ENCODE data around the gene SERPINA12.

The SERPINA12 gene

DNA sequence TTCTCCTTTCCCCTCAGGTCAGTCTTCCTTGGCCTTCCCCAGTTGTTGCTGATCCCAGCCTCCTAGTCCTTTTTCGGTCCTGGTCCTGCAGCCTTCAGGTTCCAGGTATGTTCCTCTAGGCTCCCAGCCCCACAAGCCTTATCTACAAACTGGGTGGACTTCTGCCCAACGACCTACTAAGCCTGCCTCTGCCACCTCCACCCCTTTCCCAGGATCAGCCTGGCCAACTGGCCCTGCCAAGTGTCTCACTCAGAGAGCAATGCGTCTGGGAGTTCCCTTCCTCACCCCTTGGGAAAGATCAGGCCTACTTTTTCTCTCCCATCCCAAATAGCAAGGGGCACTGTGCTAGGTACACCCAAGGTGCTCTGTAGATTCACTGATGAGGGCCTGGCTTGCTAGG lies at the start of gene SERPINA12:
SERPINA12 (minus strand) TSS at position 114 of the 400 bp plus-strand sequence. CDS start 11,072 bp downstream, outside the sequence.
- in situ Hi-C loops (cut with HindIII; ENCODE audit: low sequenced_read_pairs): loop anchor here (5.0 kb wide), 1 partner anchor 62 kb away; no protein-coding TSS in a partner anchor

DNA sequence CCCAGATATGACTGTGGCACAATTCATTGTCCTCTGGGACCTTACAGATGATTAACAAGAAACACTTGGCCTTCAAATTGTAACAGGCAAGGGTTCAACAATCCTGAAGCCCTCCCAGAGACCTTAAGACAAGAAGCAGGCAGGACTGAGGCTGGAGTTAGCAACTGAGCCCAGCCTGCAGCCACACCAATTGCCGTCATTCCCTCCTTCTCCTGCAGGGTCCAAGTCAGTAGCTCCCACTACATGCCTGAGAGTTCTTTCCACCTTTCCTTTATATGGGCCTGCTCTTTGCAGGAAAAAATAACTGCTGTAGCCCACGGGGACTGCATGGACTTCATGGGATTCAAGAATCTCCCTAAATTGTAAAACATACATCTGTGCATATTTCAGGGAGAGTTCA lies 49.6 kb upstream of the SERPINA12 start:
- in situ Hi-C loops (cut with HindIII; ENCODE audit: low sequenced_read_pairs): no loop called here

- in situ Hi-C loops (cut with HindIII; ENCODE audit: low sequenced_read_pairs): no loop called here
Measured at GRCh38 chr14:94557327-94557726, 48.1 kb upstream of the SERPINA12 start.

GRCh38 chr14:94555991-94556390 lies 46.7 kb upstream of the SERPINA12 start:
- in situ Hi-C loops (cut with HindIII; ENCODE audit: low sequenced_read_pairs): no loop called here

DNA sequence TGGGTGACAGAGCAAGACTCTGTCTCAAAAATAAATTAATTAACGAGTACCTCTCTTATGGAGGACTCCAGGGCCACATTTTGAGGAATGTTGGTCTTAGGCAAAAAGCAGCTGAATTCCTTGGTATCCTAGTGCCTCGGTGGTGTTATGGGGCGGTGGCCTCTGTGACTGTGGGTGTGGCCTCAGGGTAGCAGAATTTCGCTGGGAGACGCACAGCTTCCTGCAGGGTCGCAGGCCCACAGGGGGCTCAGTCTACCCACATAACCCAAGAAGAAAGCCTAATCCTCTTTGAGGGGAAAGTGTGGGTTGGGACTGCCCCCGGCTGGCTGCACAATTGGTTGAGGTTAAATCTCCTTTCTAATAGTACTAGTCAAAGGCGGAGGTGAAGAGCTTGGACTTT lies 40.8 kb upstream of the SERPINA12 start:
- in situ Hi-C loops (cut with HindIII; ENCODE audit: low sequenced_read_pairs): no loop called here

DNA sequence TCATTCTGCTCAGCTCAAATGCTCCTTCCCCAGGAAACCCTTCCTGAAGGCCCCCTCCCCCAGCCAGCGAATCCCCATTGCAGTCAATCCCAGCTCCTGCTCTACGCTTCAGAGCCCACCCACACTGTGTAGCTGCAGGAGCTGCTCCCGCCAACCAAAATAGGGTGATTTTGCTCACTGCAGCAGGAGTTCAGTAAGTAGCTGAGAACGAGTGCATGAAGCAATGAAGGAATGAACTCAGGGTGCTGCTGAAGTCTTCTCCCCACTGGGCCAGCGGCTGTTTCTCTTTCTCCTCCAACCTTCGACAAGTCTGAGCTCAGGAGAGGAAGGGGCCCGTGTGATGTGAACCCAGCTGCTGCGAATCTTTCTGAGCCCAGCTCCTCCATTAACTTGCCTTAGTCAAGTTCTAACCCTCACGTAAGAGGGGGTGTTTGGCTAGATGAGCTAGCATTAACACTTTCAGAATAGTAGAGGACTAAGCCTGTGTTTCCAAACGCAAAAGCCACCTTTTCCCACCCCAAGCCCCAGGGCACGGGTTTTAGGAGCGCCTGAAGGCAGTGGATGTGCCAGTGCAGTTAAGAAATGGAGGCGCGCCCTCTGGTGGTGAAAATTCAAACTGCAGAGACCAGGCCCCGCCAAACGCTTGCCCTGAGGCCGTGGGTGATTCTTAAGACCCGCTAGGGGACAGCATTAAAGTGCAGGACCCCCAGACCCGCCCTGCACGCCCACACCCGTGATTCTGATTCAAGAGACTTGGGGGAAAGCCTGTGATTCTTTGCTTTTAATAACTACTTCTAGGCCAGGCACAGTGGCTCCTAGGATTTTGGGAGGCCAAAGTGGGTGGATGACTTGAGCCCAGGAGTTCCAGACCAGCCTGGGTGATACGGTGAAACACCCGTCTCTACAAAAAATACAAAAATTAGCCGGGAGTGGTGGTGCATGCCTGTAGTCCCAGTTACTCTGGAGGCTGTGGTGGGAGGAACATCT lies 40.0 kb upstream of the SERPINA12 start:
- in situ Hi-C loops (cut with HindIII; ENCODE audit: low sequenced_read_pairs): no loop called here

DNA sequence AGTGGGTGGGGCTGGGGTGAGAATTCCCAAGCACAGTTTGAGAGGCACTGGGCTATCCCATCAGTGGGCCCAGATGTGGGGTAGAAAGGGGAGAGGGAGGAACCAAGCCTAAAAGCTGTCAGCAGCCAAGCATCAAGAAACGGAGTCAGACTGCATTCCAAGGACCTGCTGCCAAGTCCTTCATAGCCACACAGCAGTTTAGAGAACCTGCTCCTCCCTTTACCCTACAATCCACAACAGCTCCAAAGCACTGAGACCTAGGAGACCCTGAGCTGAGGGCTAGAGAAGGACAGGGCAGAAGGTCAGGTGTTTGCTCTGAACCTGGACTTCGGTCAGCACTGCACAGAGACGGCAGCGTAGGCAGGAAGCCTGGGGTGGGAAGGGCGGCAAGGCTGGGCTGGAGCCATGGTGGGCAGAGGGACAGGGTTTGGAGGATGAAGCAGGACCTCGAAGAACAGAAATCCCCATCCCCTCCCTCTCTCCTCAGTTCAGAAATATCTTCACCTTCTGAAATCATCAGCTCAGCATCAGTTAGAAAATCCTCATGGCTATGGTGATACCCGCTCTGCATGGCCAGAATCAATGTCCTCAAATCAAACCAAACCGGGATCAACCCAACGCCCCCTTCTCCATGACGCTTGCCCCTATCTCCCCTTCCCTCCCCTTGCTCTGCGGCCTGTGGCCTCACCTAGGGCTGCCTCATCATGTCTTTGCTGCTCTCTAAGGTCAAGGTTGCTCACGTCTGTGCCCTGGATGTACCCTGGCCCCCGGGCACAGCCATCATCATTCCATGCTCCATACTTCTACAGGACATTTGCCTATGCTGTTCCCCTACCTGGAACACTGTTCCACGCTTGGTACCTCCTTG lies 39.1 kb upstream of the SERPINA12 start:
- in situ Hi-C loops (cut with HindIII; ENCODE audit: low sequenced_read_pairs): no loop called here

GRCh38 chr14:94547726-94548125 lies 38.5 kb upstream of the SERPINA12 start:
- in situ Hi-C loops (cut with HindIII; ENCODE audit: low sequenced_read_pairs): no loop called here

- in situ Hi-C loops (cut with HindIII; ENCODE audit: low sequenced_read_pairs): no loop called here
Measured at GRCh38 chr14:94547151-94547680, 37.9 kb upstream of the SERPINA12 start.

- in situ Hi-C loops (cut with HindIII; ENCODE audit: low sequenced_read_pairs): no loop called here
Measured at GRCh38 chr14:94545131-94545841, 36.0 kb upstream of the SERPINA12 start.

DNA sequence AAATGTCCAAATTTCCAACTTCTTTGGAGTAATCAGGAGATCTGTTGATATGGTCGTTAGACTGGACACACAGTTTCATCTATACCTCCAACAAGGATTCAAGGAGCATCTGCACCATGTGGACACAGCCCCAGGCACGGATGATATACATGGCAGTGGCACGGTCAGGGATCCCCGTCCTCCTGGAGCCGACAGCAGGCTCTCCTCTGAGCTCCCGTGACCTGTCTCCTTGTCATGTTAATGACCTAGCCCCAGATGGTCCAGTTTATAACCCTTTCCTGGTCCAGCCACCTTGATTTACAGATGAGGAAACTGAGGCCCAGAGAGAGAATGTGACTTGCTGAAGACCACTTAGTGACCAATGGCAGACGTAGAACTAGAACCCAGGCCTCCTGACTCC lies 35.5 kb upstream of the SERPINA12 start:
- in situ Hi-C loops (cut with HindIII; ENCODE audit: low sequenced_read_pairs): loop anchor here (5.0 kb wide), 1 partner anchor 107 kb away; no protein-coding TSS in a partner anchor

GRCh38 chr14:94543449-94544124 lies 34.3 kb upstream of the SERPINA12 start:
- in situ Hi-C loops (cut with HindIII; ENCODE audit: low sequenced_read_pairs): loop anchor here (5.0 kb wide), 1 partner anchor 106 kb away; no protein-coding TSS in a partner anchor

GRCh38 chr14:94542811-94543440 lies 33.7 kb upstream of the SERPINA12 start:
- in situ Hi-C loops (cut with HindIII; ENCODE audit: low sequenced_read_pairs): loop anchor here (5.0 kb wide), 1 partner anchor 106 kb away; no protein-coding TSS in a partner anchor

DNA sequence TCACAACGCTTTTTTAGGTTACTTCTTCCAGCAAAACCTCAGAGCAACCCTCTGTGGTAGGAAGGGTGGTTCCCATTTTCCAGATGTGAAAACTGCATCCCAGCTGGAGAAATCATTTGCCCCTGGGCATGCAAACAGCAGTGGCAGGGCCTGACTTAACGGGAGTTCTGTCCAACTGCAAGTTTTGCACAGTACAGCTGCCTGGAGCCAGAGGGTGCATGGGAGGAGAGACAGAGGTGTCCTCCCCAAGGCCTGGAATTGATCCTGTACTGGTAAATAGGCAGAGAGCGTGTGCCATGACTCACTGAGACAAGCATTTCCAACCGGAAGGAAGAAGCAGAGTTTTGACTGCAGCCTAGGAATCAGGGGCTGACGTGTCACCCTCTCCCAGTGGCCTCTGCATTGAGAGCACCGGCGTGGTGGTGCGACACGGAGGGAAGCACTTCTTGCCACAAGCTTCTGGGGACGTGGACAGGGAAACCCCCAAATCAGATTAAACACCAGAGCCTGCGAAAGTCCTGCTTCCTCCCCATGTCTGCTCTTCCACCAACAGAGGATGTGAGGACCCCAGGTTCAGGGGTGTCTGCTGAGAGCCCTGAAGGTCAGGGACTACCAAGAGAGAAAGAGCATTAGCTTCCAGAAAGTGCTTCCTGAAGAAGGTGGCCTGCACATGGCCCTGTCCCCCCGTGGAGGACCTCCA lies 33.0 kb upstream of the SERPINA12 start:
- in situ Hi-C loops (cut with HindIII; ENCODE audit: low sequenced_read_pairs): loop anchor here (5.0 kb wide), 1 partner anchor 105 kb away; no protein-coding TSS in a partner anchor

DNA sequence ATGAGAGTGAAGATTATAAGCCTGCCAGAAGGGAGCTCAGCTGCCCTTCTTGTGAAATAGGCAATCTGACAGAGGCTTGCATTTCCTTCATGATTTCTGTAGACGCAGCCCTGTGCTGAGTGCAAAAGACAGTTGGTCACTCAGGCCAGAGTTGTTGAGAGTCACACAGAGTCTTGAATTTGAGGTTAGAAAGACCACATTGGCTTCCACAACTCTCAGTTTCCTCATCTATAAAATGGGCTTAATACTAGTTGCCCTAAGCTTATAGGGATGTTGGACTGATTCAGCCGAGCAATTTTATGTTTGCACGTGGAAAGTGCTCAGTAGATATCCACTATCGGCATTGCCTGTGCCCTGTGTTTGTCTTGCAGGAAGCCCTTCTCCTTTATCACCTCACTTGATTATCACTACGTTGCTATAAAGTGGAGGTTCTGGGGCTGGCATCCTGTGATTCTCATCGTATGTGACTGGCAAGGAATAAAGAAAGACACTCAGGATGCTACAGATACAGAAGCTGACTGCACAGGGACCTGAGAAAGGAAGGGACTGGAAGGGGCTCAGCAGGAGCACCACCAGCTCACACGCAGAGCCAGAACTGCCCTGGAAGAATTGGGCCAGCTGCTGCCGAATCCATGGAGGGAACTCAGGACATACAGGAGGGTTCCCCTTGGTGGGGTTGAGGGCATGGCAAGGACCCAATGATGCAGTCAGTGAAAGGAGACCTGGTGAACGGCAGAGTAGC lies 32.1 kb upstream of the SERPINA12 start:
- in situ Hi-C loops (cut with HindIII; ENCODE audit: low sequenced_read_pairs): loop anchor here (5.0 kb wide), 1 partner anchor 104 kb away; no protein-coding TSS in a partner anchor

DNA sequence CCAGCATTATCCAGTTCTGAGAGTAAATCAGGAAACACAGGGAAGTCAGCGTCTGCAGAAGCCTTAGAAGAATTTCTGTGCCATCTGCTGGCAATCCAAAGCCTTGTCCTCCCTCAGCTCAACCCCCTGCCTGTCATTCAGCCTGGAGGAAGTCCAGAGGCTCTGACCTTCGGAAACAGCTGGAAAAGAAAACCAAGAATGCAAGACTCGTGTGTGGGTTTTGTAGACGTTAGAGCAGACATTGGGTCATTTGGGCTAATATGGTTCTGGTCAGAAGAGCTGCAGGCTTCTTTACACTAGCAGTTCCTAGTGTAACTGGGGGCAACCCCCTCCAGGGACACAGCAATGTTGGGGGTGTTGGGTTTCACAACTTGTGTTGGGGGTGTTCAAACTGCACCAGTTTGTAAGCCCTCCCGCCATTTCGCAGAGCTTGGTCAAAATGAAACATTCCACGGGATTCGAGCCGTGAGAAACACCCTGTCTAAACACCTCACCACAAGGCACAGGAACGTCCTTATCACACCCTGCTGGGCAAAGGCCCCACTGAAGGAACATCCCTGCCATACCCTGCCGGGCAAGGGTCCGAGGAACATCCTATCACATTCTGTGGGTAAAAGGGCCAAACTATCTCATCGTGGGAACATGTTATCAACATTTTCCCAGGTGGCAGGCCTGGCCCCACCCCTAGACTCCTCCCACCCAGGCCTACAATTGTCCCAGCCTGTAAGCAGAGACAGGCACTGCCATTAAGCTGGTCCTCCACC lies 30.9 kb upstream of the SERPINA12 start:
- in situ Hi-C loops (cut with HindIII; ENCODE audit: low sequenced_read_pairs): loop anchor here (5.0 kb wide), 1 partner anchor 103 kb away; no protein-coding TSS in a partner anchor

DNA sequence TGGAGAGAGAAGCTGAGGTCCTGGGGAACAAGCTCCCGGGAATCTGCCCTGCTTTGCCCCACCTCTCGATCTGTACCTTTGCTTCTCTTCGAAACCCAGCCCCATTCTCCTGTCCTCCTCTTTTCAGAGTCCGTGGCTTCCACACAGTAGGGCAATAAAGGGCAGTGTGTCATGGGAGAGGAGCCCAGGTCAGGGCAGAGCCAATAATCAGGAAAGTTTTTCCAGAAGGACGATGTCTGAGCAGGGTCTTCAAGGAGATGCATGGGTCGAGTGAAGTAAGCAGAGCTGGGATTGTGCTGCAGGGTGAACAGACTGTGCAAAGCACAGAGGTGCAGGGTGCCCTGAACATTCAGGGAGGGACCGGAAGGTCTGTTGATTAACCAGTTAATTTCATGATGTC lies 29.9 kb upstream of the SERPINA12 start:
- in situ Hi-C loops (cut with HindIII; ENCODE audit: low sequenced_read_pairs): no loop called here
